ENCODE measurements around the gene SYP.

The SYP gene

GRCh38 chrX:49214996-49215526 lies 15.1 kb upstream of the SYP start:
- DNase-seq: no peak

- no peak for DNase-seq
Measured at GRCh38 chrX:49214416-49214815, 14.4 kb upstream of the SYP start.

GRCh38 chrX:49212861-49213260 lies 12.9 kb upstream of the SYP start:
- DNase-seq: no peak

GRCh38 chrX:49212209-49212608 lies 12.2 kb upstream of the SYP start:
- DNase-seq: no peak

DNA sequence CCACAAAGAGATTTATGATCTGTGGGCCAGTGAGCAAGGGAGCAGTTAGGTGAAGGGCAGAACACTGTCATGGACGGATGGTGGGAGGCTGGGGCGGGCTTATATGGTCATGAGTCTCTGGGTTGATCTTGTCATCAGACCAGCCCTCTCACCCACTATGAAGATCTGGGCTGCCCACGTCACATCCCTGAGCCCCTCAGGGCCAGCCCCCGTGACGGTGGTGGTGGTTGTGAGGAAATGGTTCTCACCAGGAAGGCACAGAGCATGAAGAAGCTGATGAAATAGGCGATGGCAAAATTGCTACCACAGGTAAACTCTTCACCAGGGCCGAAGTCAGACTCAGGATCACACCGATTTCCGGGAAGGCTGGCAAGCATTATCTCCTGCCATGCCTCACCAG lies 11.1 kb upstream of the SYP start:
- no peak for DNase-seq

DNA sequence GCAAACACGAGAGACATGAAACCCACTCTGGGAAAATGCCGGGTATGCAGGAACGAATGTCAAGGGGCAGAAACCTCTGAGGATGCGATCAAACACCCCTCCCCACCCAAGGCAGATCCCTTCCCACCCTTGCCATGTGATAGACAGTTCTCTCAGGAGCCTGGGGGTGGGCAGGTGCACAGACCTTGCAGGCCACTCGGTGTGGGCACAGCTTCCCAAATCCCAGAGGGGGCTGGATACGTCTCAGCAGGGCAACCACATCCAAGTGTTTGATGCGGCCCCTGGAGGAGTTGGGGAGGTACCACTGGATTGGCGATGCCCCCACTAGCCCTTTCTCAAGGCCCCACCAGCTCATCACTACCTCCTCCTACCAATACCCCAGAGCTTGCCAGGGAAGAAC lies 10.4 kb upstream of the SYP start:
- DNase-seq: no peak

DNA sequence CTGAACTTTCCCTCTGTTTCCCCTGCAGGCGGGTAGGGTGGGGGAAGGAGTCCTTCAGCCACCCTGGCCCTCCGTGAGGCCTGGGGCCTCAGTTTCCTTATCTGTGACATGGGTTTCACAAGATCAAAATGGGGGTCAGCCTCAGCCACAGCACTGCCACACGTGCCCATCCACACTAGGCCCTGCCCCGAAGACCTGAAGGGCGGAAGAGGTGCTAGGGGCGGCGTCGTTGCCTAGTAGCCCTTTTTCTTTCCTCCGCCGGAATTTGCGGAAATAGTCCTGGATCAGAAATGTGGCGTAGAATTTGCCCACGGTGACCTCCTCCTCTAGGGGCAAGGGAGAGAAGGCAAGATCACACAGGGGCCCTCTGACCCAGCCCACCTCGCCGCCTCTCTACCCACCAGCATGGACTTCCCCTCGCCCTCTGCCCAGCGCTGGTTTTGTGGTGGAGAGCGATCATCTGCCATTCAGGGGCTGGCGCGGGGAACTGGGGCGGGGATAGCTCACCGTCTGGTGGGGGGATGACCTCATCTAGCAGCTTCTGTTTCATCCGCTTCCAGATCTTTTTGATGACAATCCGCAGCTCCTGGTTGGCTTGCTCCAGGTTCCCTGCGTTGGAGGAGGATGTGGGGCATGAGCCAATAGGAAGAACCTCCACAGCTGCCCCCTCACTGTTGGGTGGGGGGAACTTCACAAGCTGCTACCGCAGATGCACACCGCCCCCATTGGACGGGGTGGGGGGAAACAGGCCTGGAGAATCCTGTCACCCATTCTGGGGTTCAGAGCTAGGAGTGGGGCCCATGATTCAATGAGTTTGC lies 9.7 kb upstream of the SYP start:
- no peak for DNase-seq

- DNase-seq: no peak
Measured at GRCh38 chrX:49208399-49208798, 8.4 kb upstream of the SYP start.

DNA sequence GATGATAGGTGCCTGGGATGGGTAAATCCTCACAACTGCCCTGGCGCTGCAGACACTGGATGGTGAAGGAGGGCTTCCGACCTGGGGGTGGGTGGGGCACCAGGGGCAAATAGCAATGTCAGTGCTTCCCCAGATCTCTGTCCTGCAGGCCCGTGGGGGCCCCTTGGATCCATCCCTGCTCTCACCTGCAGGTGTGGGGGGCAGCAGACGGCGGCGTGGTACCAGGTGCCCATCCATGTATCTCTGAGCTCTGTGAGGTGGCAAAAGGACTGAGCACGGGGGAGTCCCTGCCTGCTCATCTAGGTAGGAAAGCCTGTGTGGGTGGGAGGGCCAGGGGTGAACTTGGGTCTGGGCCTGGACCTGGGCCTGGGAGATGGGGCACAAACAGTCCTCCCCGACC lies 6.5 kb upstream of the SYP start:
- DNase-seq: no peak

GRCh38 chrX:49205443-49205842 lies 5.5 kb upstream of the SYP start:
- no peak for DNase-seq

DNA sequence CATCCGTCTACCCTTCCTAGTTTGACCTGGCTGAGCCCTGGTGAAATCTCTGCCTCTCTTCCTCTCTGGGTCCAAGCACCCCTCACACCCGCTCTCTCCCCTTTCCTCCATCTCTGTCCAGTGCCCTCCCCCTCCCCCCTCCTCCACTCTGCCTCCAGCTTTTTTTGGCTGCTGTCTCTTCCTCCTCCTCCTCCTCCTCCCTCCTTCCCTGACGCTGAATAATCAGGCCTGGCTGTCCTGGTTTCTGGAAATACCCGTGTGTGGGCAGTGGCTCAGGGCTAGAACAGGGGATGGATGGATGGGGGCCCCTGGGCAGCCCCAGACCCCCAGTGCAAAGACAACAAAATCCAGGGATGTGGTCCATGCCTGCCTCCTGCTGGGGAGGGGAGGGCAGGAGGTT lies 4.7 kb upstream of the SYP start:
- DNase-seq: no peak

DNA sequence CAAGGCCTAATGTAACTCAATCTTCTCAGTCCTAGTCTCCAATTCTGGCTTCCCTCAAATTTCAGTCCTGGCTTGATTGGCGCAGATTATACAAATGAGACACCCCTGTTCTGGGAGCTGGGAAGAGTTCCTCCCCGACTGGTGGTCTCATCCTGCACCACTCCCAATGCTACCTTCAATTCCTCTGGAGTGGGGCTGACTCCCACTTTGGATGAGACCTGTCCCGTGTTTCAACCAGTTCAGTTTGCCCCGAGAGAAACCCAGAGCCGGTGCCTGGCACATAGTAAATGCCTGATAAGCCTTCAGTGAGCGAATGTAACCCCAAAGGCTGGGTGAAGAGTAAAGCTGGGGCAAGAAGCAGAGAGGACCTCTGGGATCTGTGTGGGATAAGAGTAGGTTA lies 4.0 kb upstream of the SYP start:
- no peak for DNase-seq

DNA sequence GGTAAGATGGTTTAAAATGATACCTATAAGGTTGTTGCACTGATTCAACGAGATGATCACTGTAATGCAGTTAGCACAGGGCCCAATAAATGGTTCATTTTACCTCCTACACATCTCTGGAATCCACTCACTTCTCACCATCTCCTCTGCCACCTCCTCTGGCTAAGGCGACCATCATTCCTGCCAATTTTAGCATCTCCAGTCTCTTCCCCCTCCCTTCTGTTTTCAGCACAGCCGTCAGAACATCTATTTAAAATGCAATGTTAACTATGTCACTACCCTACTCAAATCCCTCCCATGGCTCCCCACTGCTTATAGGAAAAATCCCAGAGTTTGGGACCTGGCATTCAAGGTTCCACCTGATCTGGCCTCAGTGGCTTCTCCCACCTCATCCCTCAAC lies 3.5 kb upstream of the SYP start:
- no peak for DNase-seq

- no peak for DNase-seq
Measured at GRCh38 chrX:49202022-49202421, 2.0 kb upstream of the SYP start.

DNA sequence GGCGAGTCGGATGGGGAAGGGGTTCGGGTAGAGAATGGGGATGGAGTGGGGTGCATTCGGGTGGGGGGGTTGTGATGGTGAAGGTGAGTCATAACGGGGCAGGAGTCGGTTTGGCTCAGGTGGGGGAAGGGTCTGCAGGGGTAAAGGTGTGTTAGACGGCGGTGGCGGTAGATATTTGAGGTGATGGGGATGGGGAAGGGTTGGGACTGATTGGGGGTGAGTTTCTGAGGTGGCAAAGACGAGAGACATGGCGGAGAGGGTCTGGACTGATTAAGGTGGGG lies 738 bp downstream of the SYP start:
- DNase-seq: no peak

GRCh38 chrX:49198540-49199314 lies 1.3 kb downstream of the SYP start:
- DNase-seq: no peak

DNA sequence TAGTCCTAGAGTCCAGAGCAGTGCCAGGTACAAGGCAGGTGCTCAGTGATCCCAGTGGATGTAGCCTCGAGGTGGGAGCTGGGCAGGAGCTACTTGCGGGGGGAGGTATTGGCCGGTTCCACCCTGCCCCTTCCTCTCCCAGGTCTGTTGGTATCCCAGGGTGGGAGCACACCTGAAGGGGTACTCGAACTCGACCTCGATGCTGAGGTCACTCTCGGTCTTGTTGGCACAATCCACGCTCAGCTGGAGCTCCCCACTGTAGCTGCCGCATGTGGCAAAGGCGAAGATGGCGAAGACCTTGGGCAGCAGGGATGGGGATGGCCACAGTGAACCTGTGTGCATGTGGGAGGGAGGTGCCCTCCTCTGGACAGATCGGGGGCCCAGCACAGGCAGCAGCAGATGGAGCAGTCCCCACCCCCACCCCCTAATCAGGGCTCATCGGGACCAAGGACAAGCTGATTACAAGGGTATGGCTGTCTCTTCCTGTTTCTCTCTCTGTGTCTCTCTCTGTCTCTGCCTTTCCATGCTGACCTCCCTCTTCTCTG lies 2.4 kb downstream of the SYP start:
- DNase-seq: no peak

GRCh38 chrX:49193542-49193964 lies 6.4 kb downstream of the SYP start:
- no peak for DNase-seq

- DNase-seq: peak; percentile 15
Measured at GRCh38 chrX:49192722-49193328, 7.2 kb downstream of the SYP start.

- no peak for DNase-seq
Measured at GRCh38 chrX:49191574-49192011, 8.4 kb downstream of the SYP start.

DNA sequence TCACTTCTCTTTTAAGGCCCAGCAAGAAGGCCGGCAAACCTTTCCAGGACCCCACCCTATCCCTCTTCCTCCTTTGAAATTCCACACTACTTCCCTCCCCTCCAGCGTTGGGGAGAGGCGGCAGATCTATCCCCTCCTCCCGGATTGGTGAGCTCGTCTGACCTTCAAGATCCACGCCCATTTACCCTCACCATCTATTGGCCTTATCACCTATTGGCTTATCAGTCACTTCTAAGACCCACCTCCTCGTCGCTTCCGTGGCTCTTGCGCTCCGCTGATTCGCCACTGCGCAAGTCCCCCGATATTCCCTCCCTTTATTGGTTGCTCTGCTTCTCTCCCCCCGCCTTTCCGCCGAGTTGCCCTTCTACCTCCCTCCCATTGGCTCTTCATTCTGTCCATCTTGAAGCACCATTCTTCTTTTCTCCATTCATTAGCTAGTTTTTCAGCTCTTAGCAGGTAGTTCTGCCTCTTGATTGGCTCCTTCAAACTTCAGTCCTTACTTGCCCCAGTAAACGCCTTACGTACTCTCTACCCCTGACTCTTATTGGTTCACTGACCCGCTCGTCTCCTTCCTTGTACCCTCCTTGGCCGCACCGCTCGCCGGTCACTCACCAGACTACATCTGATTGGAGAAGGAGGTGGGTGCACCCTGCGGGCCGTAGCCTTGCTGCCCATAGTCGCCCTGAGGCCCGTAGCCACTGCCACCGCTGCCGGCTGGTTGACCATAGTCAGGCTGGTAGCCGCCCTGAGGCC lies 9.0 kb downstream of the SYP start:
- peak; percentile 100 for DNase-seq

DNA sequence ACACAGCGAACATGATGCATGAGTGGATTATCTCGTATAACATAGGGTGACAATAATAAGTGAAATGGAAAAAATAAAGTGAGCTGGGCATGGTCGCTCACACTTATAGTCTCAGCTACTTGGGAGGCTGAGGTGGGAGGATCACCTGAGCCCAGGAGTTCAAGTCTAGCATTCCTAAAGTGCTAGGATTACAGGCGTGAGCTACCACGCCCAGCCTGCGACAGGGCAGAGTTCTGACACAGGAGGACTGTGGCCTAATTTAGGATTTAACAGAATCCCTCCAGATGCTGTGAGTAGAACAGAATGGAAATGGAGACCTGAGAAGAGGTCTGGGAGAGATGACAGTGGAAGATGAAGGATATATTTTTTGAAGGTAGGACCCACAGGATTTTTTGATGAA lies 10.4 kb downstream of the SYP start:
- DNase-seq: no peak
